ENCODE measurements around the gene DOK5.

DNA sequence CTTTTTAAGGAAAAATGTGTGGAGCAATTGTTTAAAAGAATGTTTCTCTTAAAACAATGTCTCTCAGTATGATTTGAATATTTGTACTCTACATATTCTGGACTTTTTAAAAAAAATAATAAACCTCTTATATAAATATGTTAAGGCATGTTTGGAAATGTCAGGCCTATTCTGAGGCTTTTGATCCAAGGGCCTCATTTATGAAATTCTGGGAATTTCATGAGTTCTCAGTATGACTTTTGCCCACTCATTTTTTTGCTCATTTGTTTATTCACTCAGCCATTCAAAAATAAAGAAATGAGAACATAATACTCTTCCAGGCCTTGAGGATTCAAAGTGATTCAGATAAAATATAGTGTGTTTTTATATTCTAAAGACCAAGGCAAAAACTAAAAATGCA lies 60.4 kb downstream of the DOK5 start:
- TF ChIP-seq YY1 (IDR thresholded peaks at IDR 0.05; ENCODE audit: low read depth, low read length) (no peak), NBN (IDR thresholded peaks at IDR 0.05) (no peak), NFXL1 (IDR thresholded peaks at IDR 0.05; ENCODE audit: borderline replicate concordance) (no peak), POLR2AphosphoS5 (IDR thresholded peaks at IDR 0.05; ENCODE audit: low read length) (no peak), ESRRA (IDR thresholded peaks at IDR 0.05; ENCODE audit: low read length) (no peak)
- TF ChIP-seq, protein P1, sequence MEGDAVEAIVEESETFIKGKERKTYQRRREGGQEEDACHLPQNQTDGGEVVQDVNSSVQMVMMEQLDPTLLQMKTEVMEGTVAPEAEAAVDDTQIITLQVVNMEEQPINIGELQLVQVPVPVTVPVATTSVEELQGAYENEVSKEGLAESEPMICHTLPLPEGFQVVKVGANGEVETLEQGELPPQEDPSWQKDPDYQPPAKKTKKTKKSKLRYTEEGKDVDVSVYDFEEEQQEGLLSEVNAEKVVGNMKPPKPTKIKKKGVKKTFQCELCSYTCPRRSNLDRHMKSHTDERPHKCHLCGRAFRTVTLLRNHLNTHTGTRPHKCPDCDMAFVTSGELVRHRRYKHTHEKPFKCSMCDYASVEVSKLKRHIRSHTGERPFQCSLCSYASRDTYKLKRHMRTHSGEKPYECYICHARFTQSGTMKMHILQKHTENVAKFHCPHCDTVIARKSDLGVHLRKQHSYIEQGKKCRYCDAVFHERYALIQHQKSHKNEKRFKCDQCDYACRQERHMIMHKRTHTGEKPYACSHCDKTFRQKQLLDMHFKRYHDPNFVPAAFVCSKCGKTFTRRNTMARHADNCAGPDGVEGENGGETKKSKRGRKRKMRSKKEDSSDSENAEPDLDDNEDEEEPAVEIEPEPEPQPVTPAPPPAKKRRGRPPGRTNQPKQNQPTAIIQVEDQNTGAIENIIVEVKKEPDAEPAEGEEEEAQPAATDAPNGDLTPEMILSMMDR (IDR thresholded peaks at IDR 0.05 in 2 of 3, conservative IDR thresholded peaks at IDR 0.05 in 1 of 3; ENCODE audit: control insufficient read depth in 2 of 3, extremely low read depth in 1 of 3, insufficient read depth in 1 of 3, low read depth in 3 of 3, low read length in 3 of 3) = no peak
